ENCODE results near the gene LDLRAD4.

Gene LDLRAD4

GRCh38 chr18:13376298-13376840 is 157.8 kb downstream of the LDLRAD4 start:
- DNase-seq: no peak

DNA sequence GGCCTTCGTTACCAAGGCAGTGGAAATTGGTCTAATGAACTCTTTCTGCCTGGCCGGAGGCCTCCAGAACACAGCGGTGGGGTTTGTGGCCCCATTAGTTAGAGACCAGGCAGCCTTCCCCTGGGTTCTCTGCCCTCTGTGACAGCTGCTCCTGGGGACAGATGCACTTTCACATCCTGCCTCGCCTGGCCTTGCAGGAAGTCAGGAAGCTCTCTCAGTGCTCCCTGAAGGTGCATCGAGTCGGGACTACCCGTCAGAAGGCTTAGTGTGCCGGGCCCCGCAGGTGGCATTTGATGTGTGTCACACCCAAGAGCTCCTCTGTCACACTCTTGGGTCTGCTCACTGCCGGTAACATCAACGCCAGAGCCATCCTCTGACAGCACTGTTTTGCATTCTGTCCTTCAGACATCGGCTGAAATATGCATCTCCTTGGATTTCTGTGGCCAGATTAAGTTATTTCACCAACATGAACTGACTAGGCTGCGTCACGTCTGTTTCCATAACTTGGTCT is 158.3 kb downstream of the LDLRAD4 start:
- no peak for DNase-seq

DNA sequence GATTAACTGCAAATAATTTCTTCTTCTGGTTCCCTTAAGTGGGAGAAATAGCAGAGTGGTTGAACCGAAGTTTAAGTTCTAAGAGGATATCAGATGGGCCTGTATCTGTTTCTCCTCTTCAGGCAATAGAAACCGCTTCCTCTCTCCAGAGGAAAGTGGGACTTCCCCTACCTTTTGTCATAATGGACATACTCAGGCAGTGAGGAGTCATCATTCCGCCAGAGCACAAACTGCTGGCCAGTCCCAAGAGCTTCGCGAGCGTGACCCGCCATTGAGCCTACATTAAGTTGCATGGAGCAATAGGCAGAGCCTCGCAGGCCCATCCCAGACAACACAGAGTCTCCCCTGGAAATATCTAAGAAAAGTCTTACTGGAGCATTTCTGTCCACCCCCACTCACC is 158.9 kb downstream of the LDLRAD4 start:
- DNase-seq: no peak

DNA sequence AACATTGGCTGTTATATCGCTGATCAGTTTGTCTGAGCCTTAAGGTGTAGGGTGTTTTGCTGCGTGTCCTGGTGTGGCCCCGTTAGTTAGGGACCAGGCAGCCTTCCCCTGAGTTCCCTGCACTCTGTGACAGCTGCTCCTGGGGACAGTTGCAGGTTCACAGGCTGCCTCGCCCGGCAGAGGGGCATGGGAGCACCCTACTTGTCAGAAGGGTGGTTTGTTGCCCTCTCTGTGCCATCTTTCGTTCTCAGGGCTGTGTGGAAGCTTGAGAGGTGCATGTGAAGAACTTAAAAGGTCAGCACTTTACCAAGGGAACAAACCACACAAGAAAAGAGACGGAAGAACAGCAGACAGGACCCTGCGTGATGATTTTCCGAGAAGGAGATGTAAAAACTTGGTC is 159.6 kb downstream of the LDLRAD4 start:
- no peak for DNase-seq

DNA sequence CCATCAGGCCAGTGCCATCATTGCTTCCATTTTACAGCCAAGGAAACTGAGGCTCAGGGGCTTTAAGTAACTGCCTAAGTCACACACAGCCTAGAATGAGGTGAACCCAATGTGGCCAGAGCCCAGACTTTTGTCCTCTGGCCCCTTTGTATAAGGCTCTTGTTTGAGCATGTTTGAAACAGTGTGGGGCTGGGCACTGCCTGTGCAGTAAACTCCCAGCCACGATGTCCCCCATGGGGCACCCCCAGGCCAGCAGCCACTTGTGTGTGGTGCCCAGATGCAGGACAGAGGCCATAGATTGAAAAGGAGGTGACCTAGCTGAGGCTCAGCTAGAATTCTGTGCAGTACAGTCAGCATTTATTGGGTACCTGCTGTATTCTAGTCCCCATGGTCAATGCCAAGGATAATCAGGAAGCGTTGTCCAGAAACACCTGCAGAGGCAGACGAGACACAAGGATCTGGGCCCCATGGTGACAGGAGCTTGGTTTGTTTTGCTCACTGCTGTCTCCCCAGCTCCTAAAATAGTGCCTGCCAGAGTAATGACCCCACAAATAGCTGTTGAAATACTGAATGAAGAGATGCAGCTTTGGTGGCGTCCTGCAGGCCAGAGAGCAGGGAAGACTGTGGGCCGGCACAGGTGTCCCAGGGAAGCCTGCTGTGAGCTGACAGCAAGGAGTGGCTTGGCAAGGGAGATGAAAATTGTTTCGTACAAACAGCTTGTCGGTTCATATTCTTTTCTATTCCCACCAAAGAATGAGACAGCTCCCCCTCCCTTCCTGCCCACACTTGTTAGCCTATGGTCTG is 160.7 kb downstream of the LDLRAD4 start:
- DNase-seq: no peak

DNA sequence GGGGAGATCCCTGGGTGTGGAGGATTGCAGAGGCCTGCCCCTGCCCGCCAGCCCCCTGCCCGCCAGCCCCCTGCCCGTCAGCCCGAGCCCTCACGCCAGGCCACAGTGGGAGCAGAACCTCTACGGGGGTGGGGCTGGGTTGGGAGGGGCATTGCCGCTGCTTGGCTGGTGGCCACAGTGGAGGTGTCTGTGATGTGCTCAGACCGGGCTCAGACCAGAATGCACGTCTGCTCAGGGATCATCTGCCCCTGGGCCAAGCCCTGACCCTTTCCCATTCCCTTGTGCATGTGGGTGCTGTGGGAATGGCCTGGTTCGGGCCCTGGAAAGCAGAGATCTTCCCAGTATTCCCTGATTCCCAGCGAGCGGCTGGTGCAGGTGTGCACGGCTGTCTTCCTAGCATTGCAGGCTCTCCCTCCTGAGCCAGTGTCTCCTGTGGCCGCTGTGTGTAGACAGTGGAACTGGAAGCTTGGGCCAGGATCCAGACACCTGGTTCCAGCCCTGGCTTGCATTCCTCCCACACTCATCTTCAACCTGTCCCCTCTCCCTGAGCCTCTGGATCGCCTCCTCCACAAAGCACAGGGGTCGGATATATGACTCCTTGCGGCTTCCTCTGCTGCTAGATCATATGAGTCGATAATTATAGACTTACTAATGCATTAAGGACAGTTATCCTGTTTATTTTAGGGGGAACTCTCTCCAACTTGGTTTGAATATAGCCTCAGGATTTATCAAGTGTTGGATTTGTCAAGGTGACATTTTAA is 161.6 kb downstream of the LDLRAD4 start:
- no peak for DNase-seq

GRCh38 chr18:13380691-13381070 is 162.1 kb downstream of the LDLRAD4 start:
- no peak for DNase-seq

DNA sequence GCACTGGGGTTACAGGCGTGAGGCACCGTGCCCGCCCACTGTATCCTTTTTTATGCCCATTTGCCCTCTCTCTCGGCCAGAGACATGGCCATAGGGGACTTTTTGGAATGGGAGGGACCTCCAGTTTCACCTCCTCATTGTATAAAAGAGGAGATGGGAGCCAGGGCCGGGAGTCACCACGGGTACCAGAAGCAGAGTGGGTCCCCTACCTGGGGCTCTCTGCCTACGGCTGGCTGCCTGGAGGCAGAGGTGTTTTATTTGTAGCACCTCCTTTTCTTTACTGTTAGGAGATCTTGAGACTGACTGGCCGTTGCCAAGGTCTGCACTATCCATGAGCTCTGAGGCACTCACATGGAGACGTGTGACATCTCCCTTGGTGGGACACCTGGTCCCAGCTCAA is 162.8 kb downstream of the LDLRAD4 start:
- DNase-seq: no peak

DNA sequence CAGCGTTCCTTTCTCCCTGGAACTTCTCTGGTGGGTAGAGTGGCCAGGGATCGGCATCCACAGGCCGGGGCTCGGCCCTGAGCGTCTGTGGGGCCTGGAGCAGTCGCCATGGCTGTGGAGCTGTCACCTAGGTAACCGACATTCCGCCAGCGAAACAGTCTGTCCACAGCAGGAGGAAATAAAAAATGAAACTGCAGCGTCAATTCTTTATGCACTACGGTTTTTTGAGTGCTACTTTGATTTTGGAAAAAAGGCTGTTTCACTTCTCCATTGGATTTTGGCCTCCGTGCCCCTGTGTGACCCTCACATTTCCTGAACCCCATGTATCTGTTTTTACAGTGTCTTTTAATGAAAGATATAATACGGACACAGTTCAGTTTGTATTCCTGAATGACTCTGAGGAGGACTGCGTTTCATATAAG is 163.4 kb downstream of the LDLRAD4 start:
- no peak for DNase-seq

- no peak for DNase-seq
These were observed 163.9 kb downstream of the LDLRAD4 start for GRCh38 chr18:13382366-13382953.

DNA sequence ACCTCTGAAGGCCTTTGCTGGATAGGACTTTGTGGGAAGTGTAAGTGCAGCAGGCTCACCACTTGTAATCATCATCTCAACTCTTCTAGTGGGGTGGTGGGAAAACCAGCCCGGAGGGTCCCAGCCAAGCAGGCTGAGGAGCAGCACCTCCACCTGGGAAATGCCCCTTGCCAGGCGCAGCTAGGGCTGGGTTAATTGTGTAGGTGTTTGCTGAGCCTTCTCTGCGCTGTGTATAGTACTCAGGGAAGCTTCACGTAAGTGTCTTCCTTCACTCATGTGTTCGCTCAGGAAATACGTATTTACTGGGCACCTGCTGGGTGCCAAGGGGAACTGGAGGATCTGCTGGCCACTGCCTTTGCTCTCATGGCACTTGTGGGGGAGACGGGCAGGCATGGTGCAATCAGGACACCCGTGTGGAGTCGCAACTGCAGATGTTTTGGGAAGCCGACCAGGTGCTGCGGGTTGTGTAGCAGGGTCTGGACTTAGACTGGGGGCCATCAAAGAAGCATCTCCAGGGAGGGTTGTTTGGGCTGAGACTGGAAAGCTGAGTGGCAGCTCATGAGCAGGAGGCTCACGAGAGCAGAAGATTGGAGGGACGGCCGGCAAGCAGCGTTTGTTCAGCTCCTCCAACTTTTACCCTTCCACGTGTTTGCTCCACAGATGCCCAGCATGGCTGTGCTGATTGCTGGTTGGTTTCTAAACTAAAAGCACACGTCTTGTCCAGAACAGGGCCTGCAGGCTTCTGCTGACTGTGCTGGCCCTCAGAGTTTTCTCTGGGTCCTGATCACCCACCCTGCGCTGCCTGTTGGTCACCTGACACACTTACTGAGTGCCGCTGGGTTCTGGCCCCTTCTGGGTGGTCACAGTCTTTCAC is 164.6 kb downstream of the LDLRAD4 start:
- DNase-seq: no peak

- no peak for DNase-seq
These were observed 168.6 kb downstream of the LDLRAD4 start for GRCh38 chr18:13386891-13387801.

DNA sequence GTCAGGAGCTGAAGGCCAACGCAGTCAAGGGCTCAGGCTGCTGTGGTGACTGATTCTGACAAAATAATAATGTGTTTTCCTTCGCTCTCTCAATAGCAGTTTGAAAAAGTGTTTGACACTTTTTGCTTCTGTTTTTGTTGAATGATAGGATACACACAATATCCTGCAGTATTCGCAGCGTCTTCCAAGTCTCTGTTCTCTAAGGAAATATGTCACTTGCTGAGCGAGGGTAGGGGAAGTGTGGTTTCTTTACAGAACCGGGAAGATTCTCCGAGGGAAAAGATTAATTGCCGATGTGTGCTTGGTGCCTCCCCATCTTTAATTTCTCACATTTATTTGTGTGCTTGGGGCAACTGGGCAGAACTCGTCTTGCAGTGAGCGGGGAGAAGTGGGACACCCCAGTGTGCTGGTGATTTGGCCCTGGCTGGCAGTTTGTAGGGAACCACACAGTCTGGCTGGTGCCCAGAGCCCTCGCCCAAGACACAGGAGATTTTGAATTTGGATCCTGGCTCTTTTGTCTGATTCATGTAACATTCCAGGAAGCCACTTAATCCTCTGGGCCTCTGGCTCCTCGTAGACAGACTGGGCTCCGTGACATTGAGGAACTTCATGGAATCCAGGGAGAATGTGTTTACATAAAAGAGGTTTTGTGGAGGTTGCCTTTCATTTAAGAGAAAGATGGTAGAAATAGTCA is 169.4 kb downstream of the LDLRAD4 start:
- no peak for DNase-seq

GRCh38 chr18:13388586-13389490 is 170.3 kb downstream of the LDLRAD4 start:
- no peak for DNase-seq

DNA sequence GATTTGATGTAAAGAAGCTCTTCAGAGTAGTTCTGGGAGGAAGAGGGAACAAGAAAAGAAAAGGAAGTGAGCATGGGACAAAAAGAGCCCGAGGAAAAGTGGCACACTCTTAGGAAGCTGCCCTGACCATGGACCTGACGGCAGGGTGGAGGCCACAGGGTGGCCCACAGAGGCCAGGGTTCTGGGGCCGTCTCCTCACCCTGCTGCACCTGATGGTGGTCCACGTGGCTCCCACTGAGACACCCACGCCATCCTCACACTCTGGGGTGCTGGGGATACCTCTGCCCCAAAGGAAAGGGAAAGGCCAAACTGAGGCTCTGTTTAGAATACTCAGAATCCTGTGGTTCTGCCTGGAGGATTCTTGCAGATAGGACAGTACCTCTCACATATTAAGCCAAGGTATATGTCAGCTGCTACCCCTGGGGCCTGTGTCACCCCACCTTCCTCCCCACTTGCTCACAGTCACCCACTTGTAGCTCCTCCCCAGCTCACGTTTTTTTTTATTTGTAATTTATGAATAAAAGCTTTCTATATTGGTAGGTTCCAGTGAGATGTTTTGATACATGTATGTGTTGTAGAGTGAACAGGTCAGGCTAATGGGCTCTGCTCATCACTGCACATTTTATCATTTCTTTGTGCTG is 171.1 kb downstream of the LDLRAD4 start:
- DNase-seq: no peak

- DNase-seq: no peak
These were observed 171.6 kb downstream of the LDLRAD4 start for GRCh38 chr18:13390196-13390595.

DNA sequence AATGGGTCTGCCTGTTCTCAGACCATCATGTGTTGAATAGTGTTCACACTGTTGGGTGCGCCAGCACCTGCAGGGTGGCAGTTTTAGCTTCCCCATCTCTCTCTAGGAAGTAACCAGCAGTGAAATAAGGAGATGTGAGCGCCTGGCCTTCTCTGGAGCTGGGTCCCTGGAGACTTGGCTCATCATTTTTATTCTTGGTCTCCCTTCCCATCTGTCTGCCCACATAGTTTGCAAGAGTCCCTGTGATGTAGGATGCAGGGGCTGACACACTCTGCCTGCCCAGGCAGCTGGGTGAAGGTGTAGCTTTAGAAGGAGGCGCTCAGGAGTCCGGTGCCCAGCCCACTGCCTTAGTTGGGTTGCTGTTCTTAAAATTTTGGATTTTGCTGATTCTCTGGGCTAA is 172.2 kb downstream of the LDLRAD4 start:
- DNase-seq: no peak

DNA sequence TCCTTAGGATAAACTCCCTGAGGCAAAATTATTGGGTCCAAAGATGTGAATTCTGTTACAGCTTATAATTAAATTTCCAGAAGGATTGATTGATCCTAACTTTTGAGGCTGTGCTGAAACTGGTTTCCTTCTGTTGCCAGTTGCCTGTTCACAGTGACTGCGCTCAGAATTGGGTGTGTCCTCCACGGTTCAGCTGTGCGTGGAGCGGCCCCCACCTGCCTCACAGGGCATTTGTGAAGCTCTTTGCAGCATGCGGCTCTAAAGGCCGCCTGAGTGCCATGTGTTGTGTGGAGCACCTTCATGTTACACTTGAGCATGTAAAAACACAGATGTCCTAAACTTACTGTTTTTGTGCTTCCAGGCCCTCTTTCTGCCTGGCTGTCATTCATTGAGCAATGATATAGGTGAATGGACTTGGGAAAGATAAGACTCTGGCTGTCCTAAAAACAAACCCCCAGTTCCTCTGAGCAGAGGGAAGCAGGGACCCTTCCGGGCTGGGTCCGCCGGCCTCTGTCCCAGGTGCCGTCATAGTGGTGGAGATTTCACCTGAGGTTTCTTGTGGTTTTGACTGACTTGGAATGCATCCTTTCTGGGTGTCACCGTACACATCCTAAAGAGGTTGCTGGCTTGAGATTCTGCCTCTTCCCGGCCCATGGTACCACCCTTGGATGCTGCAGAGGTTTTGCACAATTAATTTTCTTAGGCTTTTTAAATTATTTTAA is 173.6 kb downstream of the LDLRAD4 start:
- DNase-seq: no peak

Measured in NCI-H1694 (cell line).